NCI-H82 treated with DMSO at 0.1 percent for 48 hours (cell line): ENCODE data around the gene GAPDHS.

Experiments
- DNase-seq: peaks from one replicate; lab custom pipeline; 2025; ENCODE audit not compliant: unreplicated experiment; lab: John Stamatoyannopoulos, UW

The GAPDHS gene

DNA sequence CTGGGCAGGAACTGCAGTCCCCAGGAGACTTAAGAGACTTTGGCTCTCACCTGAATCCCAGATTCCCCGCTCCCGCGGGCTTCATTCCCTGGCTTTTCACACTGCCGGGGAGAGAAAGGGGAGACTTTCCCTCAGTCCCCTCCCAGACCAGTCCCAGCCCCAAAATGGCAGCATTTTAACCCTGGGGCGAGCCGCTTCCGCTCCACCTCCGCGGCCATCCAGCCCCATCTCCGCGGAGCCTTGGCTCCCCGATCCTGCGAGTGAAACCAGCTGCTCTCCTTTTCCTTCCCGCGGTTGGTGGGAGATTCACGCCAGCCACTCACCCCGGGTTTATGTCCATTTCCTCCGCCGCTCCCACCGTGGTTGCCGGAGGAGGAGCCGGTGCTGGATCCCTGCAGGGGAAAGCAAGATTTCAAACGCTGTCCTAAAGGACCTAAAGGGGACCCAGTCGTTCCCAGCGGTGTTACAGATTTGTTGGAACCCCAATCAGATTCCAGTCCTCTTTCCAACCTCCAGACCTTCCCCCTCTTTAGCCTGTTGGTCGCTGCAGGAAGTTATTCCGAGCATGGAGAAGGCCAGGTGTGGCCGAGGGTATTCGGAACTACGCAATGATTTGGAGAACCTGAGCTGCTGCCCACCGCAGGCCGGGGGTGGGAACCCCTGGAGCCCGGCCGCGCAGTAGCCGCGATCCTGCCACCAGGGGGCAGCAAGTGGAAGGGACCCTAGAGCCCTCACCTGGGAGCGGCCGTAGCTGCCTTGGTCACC is 23.2 kb upstream of the GAPDHS start:
- DNase-seq = no peak

DNA sequence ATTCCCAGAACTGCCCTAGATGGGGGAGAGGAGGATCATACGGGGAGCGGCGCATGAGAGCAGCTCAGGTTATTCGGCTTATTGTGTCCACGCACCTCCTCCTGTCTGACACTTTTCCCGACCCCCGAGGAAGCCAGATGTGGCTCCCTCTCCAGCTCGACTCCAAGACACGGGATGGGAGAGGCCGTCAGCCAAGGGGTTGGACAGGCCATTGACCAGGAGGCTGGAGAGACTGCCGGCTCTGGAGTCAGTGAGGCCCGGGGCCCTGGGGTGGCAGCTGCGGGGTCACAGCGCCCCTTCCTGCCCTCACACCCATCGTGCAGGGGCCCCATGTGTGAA is 22.7 kb upstream of the GAPDHS start:
- no peak for DNase-seq

DNA sequence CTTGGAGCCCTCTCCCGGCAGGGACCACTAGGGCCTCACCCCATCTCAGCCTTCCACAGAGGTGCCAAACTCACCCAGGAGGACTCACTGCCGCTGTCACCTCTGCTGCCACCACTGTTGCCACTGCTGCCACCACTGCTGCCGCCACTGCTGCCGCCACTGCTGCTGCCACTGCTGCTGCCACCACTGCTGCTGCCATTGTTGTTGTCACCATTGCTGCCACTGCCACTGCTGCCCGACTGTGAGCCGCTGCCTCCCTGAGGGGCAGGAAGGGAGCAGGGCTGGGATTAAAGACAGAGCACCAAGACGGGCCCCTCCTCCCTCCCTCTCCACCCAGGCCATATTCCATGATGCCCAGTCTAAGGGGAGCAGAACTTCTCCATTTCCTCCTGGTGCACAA is 21.9 kb upstream of the GAPDHS start:
- no peak for DNase-seq

DNA sequence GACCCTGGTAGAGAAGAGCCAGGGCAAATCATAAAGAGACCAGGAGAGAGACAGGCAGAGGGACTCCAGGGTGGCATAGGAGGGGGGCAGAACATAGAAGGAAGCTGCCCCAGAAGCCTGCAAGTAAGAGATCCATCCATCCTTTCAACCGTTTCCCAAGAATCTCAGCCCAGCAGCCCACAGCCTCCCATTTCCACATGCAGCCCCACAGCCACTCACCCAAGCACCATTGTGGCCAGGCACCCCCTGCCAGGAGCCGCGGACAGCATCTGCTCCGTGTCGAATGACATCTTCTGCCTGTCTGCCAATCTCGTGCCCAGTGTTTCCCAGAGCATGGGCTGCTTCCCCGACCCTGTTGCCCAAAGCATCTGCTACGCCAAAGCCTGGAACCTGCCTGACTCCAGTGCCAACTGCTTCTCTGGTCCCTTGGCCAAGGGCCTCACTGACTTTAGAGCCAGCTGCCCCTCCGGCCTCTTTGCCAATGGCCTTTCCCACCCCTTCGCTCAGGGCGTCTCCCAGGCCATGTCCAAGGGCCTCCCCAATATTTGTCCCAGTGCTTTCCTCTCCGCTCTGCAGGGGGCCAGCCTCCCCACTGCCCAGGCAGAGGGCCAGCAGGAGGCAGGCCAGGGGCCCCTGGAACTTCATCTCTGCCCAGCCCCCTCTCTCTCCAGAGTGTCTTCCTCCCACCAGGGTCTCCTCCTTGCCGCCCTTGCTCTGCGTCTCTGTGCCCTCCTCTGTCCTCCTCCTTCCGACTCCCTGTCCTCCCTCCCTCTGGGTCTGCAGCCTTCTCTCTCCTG is 20.2 kb upstream of the GAPDHS start:
- DNase-seq = no peak

DNA sequence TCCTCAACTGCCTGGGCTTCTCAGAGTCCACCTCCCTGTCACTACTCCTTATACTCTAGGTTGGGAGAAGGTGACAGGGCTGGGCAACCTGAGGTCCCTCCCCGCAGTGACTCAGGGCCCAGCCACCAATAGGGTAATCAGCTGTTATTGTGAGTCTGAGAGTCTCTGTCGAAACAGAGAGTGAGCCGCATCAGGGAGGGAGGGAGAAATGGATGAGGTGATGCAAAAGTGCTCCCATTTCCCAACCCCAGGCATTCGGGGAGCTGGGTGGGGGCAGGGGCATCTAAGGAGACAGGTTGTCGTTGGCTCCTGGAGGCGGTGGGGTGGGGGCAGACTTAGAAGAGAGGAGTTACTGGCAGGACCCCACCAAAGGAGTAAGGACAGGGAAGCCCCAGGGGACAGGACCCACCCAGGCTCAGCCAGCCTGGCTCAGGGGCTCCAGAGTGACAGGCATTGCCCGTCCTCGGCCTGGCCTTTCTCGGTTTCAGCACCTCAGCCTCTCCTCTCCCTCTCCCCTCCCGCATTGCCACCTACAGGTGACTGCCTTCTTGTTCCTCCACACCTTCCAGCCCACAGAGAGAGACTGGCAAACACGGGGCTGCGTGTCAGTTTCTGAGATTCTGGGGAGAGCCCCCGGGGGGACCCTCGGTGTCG is 19.5 kb upstream of the GAPDHS start, which contains the start of gene DMKN:
Gene DMKN, minus strand, starts transcription at position 22 of the 654 bp plus-strand sequence. CDS start 174 bp downstream, outside the sequence.
- no peak for DNase-seq

DNA sequence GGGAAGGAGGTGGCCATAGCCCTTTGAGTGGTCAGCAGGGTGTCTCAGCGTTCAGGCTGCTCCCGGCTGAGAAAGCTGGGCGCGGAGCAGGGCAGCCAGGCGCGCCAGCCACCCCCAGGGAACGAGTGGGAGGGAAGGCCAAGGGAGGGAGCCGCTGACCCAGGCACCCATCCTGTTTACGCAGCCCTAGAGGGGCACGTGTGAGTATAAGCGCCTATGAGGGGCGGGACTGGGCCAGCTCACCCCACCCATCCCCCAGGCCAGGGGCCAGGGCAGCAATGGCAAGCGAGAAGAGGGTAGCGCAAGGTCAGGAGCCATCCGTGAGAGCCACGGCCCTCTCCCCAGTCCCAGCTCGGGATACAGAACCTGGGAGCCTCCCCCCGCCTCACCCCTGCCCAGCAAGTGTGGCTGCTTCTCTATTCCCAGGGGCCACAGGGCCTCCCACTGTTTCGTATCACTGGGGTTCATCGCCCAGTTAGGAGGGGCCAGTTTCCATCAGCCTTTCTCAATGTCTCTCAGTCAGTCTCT is 18.9 kb upstream of the GAPDHS start:
- no peak for DNase-seq

DNA sequence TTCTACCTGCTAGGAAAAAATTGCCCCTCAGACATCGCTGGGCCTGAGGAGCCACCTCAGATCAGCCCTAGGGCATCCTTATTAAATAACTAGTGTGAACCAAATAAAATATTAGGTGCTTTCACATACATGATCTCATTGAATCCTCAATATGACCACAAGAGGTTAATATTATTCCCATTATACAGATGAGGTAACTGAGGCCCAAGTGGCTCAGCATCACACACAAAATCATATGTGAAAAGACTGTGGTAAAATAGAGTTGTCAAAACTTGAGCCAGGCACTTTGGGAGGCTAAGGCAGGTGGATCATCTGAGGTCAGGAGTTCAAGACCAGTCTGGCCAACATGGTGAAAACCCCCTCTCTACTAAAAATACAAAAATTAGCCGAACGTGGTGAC is 16.9 kb upstream of the GAPDHS start:
- DNase-seq = no peak

DNA sequence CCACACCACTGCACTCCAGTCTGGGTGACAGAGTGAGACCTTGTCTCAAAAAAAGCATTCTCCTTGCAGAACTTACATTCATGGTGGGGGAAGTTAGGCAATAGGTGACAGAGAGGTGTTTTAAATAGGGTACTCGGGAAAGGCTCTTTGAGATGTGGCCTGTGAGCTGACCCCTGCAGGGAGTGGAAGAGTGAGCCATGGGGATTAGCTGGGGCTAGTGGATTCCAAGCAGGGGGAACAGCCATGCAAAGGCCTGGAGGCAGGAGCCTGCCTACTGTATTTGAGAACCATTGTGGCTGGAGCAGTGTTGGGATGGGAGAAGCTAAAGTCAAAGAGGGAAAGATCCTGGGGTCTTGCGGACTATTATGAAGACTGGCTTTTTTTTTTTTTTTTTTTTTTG is 15.9 kb upstream of the GAPDHS start:
- DNase-seq = no peak

DNA sequence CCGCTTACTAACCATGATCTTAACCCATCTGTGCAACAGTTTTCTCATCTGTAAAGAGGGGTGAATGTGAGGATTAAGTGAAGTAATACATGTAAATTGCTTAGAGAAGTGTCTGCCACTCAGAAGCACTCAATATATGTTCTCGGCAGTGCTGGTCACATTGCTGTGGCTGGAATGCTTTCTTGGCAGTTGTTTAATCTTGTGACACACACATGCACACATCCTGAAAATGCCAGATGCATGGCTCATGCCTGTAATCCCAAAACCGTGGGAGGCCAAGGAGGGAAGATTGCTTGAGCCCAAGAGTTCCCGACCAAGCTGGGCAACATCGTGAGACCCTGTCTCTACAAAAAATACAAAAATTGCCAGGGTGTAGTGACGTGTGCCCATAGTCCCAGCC is 14.9 kb upstream of the GAPDHS start:
- no peak for DNase-seq

DNA sequence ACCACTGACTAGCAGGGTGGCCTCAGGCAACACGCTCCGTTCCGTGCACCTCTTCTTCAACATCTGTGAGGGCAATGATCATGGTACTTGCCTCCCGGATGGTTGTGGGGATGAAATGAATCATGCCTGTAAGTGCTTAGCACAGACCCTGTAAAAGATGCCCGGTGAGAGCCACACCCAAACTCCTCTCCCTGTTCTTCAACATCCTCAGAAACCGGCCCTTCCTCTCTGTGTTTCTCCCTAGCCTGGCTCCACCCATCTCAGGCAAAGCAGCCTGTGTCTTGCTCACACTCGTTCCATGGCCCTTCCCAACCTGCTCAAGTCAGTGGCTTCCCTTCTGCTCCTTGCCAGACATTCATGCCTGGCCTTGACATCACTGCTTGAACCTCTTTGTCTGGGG is 14.0 kb upstream of the GAPDHS start:
- no peak for DNase-seq

DNA sequence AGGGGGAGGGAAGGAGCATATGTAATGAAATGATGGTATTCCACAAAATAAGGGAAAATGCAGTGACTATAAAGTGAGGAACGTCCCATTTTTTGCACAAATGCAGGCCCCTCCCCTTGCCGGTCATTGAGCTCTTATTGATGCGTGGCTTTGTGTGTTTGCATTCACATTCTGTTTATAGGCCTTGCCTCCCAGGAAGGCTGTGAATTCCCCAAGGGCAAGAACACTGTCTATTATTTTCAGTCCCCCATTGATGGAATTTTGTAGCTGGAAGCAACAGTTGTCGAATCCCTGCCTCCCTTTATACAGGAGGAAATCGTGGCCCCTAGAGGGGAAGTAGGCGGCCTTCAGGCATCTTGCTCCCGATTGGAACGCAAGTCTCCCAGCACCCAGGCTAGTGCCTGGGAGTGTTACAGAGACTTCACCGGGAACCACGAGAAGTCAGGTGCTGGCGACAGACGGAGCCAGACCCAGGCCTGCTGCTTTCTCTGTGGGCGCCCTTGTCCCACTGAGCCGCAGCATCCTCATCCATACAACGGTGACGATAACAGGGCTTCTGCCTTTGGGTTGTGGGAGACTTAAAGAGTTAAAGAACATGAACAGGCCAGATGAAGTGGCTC is 12.0 kb upstream of the GAPDHS start:
- no peak for DNase-seq

DNA sequence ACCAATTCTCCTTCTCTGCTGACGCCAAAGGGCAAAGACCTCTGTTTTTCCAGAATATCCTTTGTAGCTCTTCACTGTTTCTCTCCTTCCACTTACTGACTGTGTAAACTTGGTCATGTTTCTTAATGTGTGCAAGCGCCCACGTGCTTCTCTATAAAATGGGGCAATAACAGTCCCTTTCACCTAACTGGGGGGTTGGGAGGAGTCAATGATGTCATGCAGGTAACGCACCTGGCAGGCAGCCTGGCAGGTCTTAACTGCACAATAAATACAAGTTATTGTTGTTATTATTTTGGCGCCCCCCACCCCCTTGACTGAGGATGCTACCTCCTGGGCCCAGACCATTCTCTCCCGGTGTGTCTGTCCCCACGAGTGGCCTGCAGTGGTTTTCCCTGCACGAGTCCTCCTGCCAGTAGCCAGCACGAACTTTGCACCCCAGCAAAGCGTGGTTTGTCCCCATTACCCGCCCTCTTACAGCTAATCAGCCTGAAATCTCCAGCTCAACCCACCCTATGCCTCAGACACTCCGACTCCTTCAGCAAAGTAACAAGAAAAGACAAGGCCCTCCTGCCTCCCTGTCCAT is 10.4 kb upstream of the GAPDHS start:
- no peak for DNase-seq

DNA sequence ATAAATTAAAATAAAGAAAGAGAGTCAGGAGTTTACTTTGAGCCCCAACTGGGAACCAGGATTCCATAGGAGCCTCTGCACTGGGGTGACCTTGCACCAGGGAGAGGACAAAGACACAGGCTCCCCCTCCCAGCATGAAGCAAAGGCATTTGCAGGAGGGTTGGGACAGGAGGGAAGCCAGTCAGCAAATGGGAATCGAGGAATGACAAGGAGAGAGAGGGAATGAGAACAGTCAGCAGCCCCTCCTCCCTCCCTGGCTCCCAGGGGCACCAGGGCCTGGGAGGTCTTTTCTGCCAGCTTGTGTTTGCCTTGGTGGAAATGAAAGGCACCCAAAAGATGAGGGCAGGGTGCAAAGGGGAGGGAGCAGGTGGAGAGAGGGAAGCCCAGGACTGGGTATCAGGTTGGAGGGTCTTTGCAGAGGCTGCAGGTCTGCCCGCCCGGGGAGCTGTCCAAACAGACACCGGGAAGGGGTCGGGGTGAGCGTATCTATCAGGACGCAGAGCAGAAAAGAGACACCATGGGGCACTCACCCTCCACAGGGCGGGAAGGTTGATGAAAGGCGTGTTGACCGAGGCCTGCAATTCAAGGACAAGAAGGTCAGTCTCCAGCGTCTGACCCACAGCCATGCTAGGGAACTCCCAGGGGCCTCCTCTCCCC is 8.9 kb upstream of the GAPDHS start:
- no peak for DNase-seq

DNA sequence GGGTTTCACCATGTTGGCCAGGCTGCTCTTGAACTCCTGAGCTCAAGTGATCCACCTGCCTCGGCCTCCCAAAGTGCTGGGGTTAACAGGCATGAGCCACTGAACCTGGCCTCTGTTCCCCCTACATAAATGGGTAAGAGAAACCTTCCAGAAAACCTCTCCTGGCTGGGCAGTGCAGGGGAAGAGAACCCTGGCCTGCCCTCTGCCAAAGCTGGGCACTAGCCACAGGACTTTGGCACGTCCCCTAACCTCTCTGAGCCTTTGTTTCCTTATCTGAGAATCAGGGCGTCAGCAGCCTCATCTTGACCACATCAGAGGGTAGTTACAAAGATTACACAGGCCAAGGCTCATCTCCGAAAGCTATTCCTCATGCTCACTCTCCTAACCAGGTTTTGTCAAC is 7.4 kb upstream of the GAPDHS start:
- no peak for DNase-seq

DNA sequence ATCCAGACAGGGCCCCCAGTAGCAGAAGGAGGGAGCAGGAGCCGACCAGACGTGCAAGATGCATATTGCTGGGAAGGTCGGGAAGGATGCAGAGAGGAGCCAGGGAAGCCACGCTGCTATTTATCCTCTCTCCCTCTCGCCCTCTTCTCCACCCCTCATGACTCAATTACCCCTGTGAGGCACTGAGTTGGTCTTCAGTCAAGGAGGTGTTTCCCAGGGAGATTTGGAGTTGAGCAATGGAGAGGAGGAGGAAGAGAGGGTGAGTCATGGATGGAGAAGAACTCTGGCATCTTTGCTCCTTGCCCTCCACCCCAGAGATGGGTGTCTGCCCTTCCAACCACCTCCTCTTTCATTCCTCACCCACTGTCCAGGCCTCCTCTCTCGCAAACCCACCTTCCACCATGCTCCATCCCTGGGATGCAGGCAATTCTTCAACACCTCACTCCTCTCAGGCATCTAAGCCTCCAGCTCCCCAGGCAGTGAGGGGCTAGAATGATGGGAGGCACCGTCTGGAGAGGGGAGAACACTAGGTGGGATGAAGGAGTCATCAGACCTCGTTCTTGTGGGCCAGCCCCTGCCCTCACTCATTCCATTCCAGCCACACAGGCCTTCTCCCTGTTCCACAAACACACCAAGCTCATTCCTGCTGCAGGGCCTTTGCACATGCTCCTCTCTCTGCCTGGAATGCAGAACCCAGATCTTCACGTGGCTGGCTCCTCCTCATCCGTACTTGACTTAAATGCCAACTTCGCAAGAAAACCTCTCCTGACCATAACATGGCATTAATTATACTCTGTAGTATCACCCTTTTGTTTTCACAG is 4.8 kb upstream of the GAPDHS start, which contains the start of gene SBSN:
Gene SBSN, minus strand, starts transcription at position 94 of the 821 bp plus-strand sequence. Its CDS starts 30 bp downstream, at position 64.
- no peak for DNase-seq

DNA sequence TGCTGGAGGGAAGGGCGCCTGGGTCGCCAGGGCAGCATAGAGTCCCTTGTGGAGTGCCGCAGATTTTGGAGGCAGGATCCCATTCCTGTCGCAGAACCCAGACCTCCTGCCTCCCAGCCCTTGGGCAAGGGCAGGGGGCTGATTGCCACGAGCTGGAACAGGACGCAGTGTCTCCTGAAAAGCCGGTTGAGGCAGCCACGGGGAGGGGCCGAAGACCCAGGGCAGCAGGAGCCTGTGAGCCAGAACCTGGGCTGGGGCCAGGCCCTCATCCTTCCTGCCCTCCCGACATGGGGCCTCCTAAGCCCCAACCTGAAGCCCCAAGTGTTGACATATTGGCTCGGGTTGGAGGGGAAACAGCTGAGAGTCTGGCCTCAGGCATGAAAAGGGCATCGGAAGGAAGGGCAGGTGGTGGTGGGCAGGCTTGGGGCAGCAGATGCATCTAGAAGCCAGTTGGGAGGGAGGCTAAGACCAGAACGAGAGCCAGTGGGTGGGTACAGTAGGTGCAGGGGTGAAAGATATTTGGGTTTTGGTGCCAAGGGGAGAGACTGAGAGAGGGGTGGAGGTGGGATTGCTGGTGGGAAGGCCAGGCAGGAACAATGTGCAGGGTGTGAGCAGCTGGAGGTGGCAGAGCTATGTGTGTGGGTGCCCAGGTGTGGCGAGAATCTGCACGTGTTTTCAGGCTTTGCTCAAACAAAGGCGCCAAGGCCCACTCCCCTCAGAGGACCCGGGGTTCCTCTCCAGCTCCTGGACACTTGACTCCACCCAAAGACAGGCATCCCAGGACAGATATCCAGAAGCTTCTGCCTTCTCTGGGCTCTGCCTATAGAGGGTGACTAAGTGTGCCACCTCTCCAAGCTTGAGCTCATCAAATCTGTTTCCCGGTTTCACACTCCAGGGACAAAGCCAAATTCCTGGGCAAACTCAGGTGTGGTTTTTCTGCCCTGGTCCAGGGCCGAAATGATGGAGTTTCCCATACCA is 3.7 kb upstream of the GAPDHS start:
- DNase-seq = no peak

DNA sequence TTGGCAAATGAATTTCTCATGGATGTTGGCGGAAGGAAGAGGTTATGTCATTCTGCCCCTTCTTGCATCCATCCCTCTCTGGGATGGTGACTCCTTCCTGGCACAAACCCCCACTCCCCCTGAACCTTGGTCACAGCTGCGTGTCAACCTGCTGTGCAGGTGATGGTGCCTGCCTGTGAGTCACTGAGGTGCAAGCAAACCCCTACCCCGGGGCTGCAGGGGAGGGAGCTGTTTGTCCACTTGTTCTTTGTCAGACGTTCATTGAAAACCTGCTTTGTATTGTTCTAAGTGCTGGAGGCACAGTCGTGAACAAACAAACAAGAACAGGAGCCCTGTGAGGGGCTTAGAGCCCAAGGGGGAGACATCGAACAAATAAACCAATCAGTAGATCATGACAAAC is 2.0 kb upstream of the GAPDHS start:
- no peak for DNase-seq

DNA sequence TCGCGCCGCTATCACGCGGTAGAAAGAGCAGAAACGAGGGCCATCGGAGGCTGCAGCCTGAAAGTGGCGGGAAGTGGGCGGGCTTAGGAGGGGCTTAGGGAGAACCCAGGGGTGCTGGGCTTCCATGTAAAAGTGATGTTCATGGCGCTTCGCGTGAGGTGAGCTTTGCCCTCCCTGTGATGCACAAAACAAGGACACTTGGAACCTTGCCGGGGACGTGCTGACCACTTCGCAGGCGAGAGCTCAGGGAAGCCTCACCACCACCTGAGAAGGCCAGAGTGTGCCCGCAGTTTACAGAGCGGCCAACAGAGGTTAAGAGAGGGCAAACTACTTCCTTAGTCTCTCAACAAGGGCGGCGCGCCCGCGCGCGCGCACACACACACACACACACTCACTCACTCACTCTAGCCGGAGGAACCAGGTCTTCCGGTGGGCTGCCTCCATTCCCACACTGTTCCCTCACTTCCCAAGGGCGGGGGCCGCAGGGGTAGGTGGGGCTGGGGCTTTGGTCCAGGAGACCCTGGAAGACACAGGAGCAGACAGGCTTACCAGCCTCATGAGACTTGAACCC is 651 bp downstream of the GAPDHS start:
- no peak for DNase-seq
